CD4-positive, alpha-beta T cell treated with Interleukin-15 for 1 hour (primary cell): ENCODE measurements around the gene PPAN.

Experiments
- DNase-seq: peaks from one replicate; pipeline ENCODE4 v3.0.0-alpha.2; 2020

The PPAN gene

DNA sequence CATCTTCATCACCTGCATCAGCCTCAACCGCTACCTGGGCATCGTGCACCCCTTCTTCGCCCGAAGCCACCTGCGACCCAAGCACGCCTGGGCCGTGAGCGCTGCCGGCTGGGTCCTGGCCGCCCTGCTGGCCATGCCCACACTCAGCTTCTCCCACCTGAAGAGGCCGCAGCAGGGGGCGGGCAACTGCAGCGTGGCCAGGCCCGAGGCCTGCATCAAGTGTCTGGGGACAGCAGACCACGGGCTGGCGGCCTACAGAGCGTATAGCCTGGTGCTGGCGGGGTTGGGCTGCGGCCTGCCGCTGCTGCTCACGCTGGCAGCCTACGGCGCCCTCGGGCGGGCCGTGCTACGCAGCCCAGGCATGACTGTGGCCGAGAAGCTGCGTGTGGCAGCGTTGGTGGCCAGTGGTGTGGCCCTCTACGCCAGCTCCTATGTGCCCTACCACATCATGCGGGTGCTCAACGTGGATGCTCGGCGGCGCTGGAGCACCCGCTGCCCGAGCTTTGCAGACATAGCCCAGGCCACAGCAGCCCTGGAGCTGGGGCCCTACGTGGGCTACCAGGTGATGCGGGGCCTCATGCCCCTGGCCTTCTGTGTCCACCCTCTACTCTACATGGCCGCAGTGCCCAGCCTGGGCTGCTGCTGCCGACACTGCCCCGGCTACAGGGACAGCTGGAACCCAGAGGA lies 7.9 kb downstream of the PPAN start:
- no peak for DNase-seq

- no peak for DNase-seq
Measured at GRCh38 chr19:10114651-10115391, 8.7 kb downstream of the PPAN start.

GRCh38 chr19:10115392-10116084 lies 9.4 kb downstream of the PPAN start:
- no peak for DNase-seq

DNA sequence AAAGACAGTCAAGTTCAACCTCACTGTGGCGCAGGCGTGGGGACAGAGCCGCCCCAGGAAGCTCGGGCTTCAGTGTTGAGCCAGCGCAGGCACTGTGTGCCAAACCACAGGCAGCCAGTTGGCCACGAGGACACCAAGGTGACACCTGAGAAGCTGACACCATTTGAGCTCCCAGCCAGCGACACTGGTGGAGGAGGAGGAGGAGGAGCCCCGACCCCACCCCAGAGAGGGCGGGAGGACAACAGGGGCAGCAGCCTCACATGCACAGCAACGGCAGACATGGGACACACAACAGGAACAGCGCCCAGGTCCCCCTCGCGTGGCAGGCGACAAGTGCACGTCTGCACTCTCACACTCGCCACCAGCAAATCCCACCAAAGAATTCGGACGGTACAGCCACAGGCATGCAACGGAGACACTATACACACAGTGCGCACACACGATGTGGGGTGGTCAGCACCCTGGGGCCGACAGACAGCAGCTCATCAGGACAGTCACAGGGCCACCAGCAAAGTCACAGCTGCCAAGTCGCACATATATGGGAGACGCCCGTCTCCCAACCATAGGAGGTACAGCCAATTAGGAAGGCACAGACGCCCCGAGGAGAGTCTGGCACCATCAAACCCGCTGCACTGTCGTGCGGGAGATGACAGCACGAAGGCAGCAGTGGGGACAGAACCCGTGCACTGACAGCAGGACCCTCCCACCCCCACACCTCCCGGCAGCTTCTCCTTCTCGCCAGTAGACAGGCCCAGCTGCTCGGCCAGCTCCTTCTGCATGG lies 10.1 kb downstream of the PPAN start:
- DNase-seq = no peak

GRCh38 chr19:10116866-10117616 lies 10.9 kb downstream of the PPAN start:
- no peak for DNase-seq

DNA sequence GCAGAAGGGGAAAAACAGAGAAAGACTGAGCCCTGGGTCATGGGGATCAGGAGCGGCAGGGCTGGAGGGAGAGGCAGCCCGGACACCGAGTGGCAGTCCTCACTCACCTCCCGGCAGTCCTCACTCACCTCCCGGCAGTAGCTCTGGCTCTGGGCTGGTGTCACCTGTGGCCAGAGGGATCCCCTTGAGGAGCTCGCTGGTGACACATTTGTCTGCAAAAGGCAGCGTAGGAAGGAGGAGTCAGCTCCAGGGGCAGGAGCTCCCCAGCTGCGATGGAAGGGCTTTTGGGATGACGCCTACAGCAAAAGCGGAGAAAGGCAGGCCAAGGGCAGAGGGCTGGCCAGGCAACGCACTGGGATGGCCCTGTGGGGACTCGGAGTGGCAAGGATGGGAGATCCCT lies 12.8 kb downstream of the PPAN start:
- no peak for DNase-seq

DNA sequence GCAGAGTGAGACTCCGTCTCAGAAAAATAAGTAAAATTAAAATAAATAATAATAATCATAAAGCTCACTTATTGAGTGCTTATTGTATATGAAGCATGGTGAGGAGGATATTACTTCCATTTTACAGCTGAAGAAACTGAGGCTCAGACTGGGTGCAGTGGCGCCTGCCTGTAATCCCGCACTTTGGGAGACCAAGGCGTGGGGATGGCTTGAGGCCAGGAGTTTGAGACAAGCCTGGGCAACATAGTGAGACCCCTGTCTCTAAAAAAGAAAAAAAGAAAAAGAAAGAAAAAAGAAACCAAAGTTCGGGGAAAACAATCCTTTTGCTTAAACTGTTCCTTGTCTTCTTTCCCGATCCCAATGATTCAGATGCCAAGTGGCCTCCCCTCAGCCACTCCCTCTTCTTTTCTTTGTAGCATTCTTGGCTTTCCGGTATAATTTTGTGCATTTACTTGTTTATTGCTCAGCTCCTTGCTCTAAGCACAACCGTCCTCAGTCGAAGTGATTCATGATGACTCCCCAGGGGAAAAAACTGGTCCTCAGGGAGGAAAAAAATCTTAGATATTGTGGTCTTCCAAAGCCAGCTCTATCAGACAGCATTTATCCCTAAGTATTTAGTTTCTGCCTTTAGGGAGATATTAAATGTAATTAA lies 14.5 kb downstream of the PPAN start:
- no peak for DNase-seq

- no peak for DNase-seq
Measured at GRCh38 chr19:10122045-10122444, 15.9 kb downstream of the PPAN start.

- no peak for DNase-seq
Measured at GRCh38 chr19:10124429-10124828, 18.3 kb downstream of the PPAN start.

DNA sequence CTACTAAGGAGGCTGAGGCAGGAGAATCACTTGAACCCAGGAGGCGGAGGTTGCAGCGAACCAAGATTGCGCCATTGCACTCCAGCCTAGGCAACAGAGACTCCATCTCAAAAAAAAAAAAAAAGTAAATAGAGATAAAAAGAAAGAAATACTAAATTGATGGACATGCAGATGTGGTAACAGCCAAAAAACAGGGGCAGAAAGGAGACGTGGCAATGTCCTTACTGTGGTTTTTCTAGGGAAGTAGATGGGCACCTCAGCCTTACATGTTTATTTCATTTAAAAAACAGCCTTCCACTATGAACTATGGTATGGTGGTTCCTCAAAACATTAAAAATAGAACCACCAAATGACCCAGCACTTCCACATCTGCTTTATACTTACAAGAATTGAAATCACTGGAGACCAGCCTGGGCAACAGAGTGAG lies 20.1 kb downstream of the PPAN start:
- no peak for DNase-seq

GRCh38 chr19:10132905-10133304 lies 26.7 kb downstream of the PPAN start:
- no peak for DNase-seq

DNA sequence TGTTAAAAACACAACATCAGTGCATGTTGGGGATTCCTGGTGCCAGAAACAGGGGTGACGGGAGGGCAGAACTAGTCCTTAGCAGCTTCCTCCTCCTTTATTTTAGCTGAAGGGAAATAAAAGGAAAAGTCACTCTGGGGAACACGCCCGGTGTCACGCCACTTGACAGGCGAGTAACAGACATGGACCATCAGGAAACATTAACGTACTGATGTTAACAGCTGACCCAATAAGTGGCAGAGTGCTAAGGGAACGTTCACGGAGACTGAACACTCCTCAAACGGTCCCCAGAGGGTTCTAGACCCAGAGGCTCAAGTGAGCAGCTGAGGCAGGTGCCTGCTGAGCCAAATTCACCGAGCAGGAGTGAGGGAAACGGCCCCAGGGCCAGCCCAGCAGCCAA lies 27.4 kb downstream of the PPAN start:
- DNase-seq = no peak

DNA sequence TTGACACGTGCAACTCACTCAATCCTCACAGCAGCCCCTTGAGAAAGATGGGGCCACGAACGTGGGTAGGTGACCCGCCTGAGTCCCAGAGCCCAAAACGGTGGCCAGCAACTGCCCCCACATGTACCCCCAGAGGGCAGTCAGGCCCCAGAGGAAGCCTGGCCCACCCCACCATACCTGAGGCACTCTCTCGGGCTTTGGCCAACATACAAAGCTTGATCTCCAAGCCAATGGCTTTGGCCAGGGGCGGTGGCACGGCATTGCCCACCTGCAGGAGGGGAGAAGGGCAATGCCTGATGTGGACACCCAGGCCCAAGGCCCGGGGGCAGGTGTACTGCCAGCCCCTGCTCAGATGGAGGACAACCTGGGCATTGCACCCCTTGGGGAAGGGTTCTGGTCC lies 27.9 kb downstream of the PPAN start:
- DNase-seq = no peak

DNA sequence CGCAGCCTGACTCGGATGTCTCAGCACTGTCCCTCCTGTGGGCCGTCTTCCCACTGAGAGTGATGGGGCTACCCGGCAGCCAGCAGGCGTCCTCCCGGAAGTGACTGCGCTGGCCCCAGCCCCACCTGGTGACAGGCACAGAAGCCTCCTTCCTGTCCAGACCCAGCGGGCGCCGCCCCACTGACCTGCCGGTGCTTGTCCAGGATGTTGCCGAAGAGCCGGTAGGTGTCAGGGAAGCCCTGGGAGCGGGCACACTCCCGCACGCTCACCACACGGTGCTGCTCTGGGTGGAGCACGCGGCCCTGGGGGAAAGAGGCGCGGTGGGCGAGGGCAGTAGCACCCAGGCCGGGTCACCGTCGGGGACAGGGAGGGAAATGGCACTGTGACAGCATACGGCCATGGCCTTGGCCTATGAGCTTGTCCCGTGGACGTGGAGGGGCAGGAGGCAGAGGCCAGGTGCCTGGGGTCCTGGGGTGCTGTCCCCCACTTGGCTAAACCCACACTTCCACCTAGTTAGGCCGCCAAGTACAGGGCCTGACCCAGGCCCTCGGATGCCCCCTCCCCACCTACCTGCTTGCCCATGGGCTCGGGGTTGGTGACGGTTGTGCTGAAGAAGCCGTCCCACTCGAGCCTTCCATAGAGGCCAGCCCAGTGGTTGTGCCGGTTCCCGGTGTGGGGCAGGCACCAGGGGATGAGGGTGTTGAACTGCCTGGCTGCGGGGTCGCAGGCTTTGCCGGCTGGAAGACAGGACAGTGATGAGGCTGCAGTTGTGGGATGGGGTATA lies 29.6 kb downstream of the PPAN start:
- no peak for DNase-seq

DNA sequence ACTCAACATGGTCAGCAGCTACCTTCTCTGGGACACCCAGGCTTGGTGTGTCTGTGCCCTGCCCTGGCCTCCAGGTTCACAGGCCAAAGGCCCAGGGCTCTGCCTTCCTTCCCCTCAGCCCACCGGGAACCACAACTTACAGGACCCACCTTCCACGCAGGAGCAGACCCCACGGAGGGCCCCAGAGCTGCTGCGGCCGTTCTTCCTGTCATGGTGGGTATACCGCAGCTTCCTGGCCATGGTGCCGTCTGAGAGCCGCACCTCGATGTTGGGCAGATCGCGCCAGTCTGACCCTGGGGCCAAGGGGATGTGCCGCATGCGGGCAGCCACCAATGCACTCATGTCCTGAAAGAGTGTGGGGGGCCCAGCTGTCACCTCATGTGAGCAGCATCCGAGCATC lies 30.8 kb downstream of the PPAN start:
- no peak for DNase-seq

DNA sequence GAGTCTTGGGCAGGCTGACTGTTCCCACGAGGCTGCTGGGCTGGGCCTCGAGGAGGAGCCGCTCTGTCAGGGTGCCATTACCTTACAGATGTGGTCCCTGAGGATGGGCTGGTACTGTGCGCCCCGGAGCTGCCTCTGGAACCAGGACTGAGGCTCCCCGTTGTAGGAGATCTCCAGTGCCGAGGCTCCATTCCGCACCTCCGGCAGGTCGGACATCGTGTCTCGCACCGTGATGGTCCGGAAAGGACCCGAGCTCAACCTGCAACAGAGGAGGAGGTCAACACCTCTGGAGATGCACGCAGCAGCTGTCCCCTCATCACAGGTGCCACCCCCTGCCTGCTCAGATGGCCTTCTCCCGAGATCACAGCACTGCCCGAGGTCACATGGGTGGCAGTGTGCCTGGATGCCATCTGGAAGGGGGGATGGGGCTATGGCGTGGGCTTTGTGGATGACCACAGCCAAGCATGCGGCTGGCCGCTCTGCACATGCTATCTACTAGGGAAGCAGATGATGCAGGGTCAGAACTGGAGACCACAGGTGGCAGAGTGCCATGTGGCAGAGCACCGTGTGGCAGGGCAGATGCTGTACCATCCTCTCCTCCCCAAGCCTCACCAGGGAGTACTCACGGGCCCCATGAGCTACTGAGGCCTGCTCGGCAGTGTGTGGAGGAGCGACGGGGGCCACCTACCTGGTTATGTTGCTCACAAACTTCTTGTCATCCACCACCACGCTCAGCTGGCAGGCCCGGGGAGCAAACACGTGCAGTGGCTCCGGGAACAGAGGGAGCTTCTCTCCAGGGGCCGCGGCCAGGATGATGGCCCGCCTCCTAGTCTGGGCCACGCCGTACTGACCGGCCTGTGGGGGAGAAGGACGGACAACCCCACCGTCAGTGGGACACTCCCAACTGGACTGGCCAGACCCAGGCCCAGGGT lies 31.9 kb downstream of the PPAN start:
- no peak for DNase-seq

GRCh38 chr19:10138879-10139795 lies 33.0 kb downstream of the PPAN start:
- DNase-seq = no peak

DNA sequence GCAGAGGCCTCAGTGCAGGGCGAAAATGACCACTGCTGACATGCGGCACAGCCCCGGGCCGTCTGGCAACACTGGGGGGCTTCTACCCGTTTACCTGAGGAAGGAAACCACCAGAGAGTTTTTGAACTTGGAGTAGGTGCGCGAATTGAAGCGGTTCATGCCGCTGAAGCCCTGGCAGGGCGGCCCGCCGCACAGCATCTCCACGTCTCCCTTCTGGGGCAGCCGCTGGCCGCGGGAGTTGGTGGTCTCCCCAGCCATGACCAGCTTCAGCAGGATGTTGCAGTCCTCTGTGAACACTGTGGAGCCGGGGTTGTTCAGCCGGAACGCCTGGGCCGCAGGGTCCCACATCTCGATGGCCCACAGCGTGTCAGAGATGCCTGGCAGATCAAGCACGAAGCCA lies 33.8 kb downstream of the PPAN start:
- DNase-seq = no peak

DNA sequence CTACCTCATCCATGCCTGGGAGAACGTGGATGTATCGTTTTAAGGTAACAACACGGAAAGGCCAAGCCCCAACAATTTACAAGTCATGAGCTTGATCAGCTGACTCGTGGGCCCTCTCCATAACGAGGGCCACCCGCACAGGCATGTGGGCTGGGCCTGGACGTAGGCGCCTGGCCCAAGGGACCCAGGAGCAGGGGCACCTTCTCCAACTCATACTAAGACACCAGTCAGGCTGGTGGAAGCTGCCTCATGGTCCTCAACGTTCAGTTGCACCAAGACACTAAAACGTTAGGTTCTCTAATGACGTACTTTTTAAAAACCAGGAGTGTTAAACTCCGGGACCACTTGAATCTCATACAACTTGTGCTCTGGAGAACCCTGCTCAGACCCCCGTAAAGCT lies 35.3 kb downstream of the PPAN start:
- no peak for DNase-seq
